ENCODE results near the gene TMC1. TPM values are rescaled to one million over a fixed set of nuclear protein-coding genes. Genes with fewer than 3 reads are reported as not detected.

The TMC1 gene
- total RNA-seq, 2 experiments from 2014 or later, result not detected

- ATAC-seq (ENCODE audit: poor library complexity) (no peak), DNase-seq (no peak)
- ChIA-PET CTCF (no interaction called here), POLR2A (no interaction called here)
- Mint-ChIP-seq H3K36me3 (ENCODE audit: low read depth) (no peaks in the 10 kb centered on the region), H3K27ac (no peak overlapping the region), H3K4me3 (no peak overlapping the region), H3K9me3 (no peaks in the 10 kb centered on the region), H3K27me3 (peaks cover 4% of the 10 kb centered on the region), H3K4me1 (ENCODE audit: low read depth) (no peaks in the 10 kb centered on the region)
- Histone ChIP-seq H3K4me3 (ENCODE audit: low read length) (no peak overlapping the region), H3K4me1 (ENCODE audit: insufficient read depth, low read length) (no peaks in the 10 kb centered on the region), H3K9me3 (ENCODE audit: control insufficient read depth in 1 of 2, insufficient read depth in 1 of 2, low read length in 2 of 2) (no peaks in the 10 kb centered on the region), H3K27ac (ENCODE audit: low read depth in 1 of 2, low read length in 2 of 2) (no peak overlapping the region), H3K36me3 (ENCODE audit: insufficient read depth, low read length) (no peaks in the 10 kb centered on the region), H3K27me3 (ENCODE audit: control insufficient read depth in 1 of 2, insufficient read depth in 2 of 2, low read length in 2 of 2) (no peaks in the 10 kb centered on the region)
- TF ChIP-seq CTCF (IDR thresholded peaks at IDR 0.05), result no peak
- intact Hi-C loops (cut with DNase I, micrococcal nuclease), result no loop called here
Measured at GRCh38 chr9:72615931-72616330, 94.5 kb downstream of the TMC1 start.

- no peak overlapping the region for H3K4me3 Mint-ChIP-seq
- H3K27ac Mint-ChIP-seq, result no peak overlapping the region
- ChIA-PET POLR2A (no interaction called here), CTCF (no interaction called here)
- DNase-seq, result no peak
- Histone ChIP-seq H3K9me3 (ENCODE audit: control insufficient read depth in 1 of 2, insufficient read depth in 1 of 2, low read length in 2 of 2) (no peaks in the 10 kb centered on the region), H3K36me3 (ENCODE audit: insufficient read depth, low read length) (no peaks in the 10 kb centered on the region), H3K4me1 (ENCODE audit: insufficient read depth, low read length) (no peaks in the 10 kb centered on the region), H3K4me3 (ENCODE audit: low read length) (no peak overlapping the region), H3K27me3 (ENCODE audit: control insufficient read depth in 1 of 2, insufficient read depth in 2 of 2, low read length in 2 of 2) (no peaks in the 10 kb centered on the region), H3K27ac (ENCODE audit: low read depth in 1 of 2, low read length in 2 of 2) (no peak overlapping the region)
- no peaks in the 10 kb centered on the region for H3K36me3 Mint-ChIP-seq (ENCODE audit: low read depth)
- intact Hi-C loops (cut with DNase I, micrococcal nuclease), result no loop called here
- H3K9me3 Mint-ChIP-seq, result no peaks in the 10 kb centered on the region
- ATAC-seq (ENCODE audit: poor library complexity), result no peak
- no peak for TF ChIP-seq CTCF (IDR thresholded peaks at IDR 0.05)
- no peaks in the 10 kb centered on the region for H3K4me1 Mint-ChIP-seq (ENCODE audit: low read depth)
- peaks cover 9% of the 10 kb centered on the region for H3K27me3 Mint-ChIP-seq
Measured at GRCh38 chr9:72618811-72619210, 97.4 kb downstream of the TMC1 start.

- intact Hi-C loops (cut with DNase I, micrococcal nuclease), result no loop called here
- H3K4me3 ChIP-seq (ENCODE audit: low read length), result no peak overlapping the region
- H3K27me3 Mint-ChIP-seq, result peaks cover 9% of the 10 kb centered on the region
- CTCF ChIA-PET, result no interaction called here
- H3K9me3 Mint-ChIP-seq, result no peaks in the 10 kb centered on the region
- no peak overlapping the region for H3K27ac ChIP-seq (ENCODE audit: low read depth in 1 of 2, low read length in 2 of 2)
- H3K4me1 ChIP-seq (ENCODE audit: insufficient read depth, low read length), result no peaks in the 10 kb centered on the region
- H3K4me3 Mint-ChIP-seq, result no peak overlapping the region
- H3K9me3 ChIP-seq (ENCODE audit: control insufficient read depth in 1 of 2, insufficient read depth in 1 of 2, low read length in 2 of 2), result no peaks in the 10 kb centered on the region
- H3K36me3 ChIP-seq (ENCODE audit: insufficient read depth, low read length), result no peaks in the 10 kb centered on the region
- no peak for ATAC-seq (ENCODE audit: poor library complexity)
- no peak for DNase-seq
- H3K4me1 Mint-ChIP-seq (ENCODE audit: low read depth), result no peaks in the 10 kb centered on the region
- no peak overlapping the region for H3K27ac Mint-ChIP-seq
- POLR2A ChIA-PET, result no interaction called here
- H3K27me3 ChIP-seq (ENCODE audit: control insufficient read depth in 1 of 2, insufficient read depth in 2 of 2, low read length in 2 of 2), result no peaks in the 10 kb centered on the region
- no peaks in the 10 kb centered on the region for H3K36me3 Mint-ChIP-seq (ENCODE audit: low read depth)
- TF ChIP-seq CTCF (IDR thresholded peaks at IDR 0.05), result no peak
Measured at GRCh38 chr9:72622186-72622585, 100.8 kb downstream of the TMC1 start.
